ENCODE results near the gene GRIK2.

The GRIK2 gene

GRCh38 chr6:101650402-101651100 is 257.0 kb downstream of the GRIK2 start:
- no peak for DNase-seq

GRCh38 chr6:101652079-101652478 is 258.6 kb downstream of the GRIK2 start:
- DNase-seq = no peak

DNA sequence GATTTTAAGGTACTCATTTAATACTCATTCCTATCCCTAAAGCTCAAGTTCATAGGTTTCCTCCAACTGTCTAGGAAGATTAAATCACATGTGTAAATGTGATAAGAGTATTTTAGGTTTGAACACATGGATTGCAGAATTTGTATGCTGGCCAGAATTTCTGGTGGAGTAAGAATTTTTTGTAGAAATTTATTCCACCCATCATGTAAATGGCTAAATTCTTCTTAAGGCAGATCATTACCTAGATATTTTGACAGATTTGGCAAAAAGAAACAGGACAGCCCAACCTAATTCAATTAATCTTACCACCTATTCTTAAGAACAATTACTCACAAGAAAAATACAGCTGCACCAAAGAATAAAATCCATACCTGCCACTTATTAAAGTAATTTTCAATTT is 261.6 kb downstream of the GRIK2 start:
- DNase-seq = no peak

- no peak for DNase-seq
Observed at GRCh38 chr6:101662111-101662897, 268.8 kb downstream of the GRIK2 start.

DNA sequence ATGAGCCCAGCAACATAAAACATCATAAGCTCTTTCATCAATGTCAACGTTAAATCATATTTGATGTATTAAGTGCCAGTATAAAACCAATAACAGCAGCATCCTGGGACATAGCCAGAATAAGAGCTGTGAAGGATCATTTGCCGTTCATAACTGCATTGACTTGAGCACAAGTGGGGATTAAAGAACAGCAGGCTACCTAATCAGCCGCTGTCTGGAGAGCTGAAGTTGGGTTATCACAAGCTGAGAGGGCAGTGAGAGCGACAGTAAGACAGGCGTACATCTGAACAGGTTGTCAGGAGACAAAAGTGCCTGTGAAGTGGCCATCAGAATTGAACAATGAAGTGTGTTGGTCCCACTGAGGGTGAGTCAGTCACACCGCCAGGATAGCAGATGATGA is 269.6 kb downstream of the GRIK2 start:
- no peak for DNase-seq

DNA sequence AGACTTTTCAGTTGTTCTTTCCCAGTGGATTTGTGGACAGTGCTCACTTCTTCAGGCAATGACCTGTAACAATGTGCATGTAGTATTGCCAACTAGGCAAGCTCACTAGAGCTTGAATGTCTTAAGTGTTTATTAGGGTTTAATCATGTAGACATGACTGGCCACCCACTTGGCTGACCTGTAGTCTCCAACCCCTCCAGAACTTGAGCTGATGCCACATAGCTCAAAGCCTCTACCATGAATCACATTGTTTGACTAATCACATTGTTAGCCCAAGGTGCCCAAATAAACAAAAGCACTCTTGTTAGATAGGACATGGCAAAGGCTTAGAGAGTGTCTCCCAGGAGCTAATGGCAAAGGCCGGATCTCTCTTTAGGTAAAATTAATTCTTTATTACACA is 272.7 kb downstream of the GRIK2 start:
- no peak for DNase-seq

DNA sequence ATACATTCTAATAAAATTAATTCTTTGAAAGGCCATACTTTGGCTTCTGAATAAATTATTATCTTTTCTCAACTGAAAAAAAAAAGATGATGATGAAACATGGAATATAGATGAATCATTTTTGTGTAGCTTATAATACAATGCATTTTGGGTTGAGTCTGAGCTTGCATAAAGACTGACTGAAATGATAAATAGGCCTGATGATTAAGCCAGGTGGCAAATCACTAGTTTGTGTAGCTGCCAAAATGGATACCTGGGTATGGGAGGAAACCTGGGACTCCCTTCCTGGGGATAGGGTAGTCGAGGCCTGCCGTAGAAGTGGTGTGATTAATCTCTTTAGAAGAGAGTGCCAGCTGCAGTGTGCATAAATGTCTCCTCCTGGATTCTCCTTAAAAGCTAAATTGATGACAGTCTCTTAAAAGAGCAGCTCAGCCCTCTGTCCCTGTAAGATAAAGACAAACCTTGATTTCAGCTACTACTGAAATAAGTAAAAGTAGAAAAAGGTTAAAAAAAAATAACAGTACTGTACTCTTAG is 275.1 kb downstream of the GRIK2 start:
- no peak for DNase-seq

- DNase-seq = no peak
Observed at GRCh38 chr6:101676187-101676586, 282.7 kb downstream of the GRIK2 start.

DNA sequence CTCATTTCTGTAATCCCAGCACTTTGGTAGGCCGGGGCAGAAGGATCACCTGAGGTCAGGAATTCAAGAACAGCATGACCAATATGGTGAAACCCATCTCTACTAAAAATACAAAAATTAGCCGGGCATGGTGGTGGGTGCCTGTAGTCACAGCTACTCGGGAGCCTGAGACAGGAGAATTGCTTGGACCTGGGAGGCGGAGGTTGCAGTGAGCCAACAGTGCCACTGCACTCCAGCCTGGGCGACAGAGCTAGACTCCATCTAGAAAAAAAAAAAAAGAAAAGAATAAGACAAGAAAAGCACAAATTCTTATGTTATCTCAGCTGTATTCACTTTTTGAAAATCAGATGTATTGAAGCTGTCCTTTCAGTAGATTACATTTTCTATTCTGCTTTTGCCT is 289.4 kb downstream of the GRIK2 start:
- DNase-seq = no peak

GRCh38 chr6:101683884-101684283 is 290.4 kb downstream of the GRIK2 start:
- DNase-seq = no peak

DNA sequence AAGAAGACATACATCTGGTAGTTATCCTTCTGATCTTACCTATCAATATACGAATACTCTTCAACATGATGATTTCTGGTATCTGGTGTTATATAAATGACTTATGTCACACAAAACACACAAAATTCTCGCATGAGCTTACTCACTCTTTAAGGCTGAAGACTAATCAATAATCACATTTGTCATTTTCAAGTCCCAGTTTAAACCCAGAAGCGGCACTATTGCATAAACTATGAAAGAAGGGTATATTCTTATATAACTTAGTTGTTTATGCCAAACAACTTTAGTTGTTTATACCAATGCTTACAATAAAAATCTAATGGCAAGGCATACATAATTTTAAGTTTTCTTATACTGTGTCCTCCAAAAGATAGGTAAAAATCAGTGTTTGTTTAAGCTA is 293.1 kb downstream of the GRIK2 start:
- no peak for DNase-seq

DNA sequence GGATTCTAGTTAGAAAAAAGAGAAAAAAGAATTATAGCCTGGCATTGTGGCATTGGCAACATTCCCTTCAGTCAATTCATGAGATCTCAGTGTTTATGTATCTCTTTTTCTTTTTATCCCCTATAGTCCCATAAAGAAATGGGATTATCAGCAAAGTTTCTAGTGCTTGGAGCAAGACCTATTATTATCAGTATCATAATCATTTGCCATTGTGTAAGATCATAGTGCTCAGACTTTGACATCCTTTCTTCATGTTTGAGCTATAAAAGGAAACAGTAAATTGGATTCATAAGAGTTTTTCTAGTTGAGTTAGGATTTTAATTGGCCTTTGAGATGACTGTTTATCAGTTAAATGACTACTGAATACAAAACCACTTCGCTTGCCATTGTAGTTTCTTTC is 295.6 kb downstream of the GRIK2 start:
- DNase-seq = no peak

DNA sequence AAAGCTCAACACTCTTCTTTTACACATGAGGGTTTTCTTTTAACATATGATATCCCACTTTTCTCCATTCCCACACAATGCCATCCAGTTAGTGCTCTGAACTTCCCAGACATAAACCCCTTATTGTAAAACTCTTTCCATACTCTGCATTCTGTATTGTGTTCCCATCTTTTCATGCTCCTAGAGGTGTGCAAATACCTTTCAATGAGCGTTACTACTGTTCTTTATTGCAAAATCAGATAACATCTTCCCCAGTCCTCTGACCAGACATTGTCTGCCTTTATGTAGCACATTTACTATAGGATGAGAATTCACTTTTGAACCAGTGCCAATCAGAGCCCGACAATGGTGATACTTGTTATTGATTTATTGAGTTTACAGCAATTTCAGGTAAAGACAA is 296.2 kb downstream of the GRIK2 start:
- no peak for DNase-seq

DNA sequence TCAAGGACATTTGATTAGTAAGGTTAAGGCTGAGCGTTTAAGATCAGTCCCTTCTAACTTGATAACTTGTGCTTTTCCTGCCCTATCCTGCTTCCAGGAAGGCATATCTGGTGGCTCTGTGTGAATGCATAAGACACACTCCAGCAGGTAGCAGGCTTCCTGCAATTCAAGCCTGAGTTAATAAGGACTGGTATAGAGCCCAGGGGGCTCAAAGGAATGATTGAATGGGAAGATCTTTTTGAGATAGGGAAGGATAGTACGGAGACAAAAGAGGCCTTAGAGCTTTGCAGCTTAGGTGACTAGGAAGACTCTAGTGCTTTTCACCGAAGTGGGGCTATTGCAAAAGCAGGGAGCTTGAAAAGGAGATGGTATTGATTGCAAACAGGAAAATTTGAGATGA is 307.1 kb downstream of the GRIK2 start:
- DNase-seq = no peak

GRCh38 chr6:101703311-101703710 is 309.8 kb downstream of the GRIK2 start:
- no peak for DNase-seq

DNA sequence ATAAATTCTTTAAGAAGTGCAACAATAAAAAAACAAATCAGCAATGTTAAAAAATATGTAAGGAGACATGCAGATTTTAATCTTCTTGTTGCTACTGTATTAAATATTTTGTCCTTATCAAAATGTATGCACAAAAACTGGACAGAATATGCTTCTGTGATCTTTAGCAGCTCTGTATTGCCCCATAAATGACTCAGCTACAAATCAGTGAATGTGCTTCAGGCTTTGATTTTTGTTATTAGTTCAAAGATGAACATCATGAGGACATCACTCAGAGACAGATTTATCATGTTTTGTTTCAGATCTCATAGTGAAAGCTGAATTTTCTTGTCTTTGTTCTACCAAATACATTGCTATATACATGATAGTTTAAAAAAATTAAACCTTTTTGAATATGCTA is 312.4 kb downstream of the GRIK2 start:
- DNase-seq = no peak

- no peak for DNase-seq
Observed at GRCh38 chr6:101706576-101706975, 313.1 kb downstream of the GRIK2 start.

- DNase-seq = no peak
Observed at GRCh38 chr6:101711518-101711917, 318.0 kb downstream of the GRIK2 start.

DNA sequence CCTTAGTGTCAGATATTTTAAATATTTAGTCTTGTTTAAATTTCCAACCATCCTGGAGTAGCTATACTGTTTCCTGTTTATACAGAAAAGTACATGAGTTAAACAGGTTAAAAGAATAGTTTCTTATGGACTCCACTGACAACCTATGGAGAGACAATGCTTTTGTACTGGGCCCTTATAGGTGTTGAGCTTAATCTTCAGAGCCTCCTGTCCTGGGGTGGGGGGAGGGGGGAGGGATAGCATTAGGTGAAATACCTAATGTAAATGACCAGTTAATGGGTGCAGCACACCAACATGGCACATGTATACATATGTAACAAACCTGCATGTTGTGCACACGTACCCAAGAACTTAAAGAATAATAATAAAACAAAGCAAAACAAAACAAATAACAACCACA is 322.9 kb downstream of the GRIK2 start:
- no peak for DNase-seq

DNA sequence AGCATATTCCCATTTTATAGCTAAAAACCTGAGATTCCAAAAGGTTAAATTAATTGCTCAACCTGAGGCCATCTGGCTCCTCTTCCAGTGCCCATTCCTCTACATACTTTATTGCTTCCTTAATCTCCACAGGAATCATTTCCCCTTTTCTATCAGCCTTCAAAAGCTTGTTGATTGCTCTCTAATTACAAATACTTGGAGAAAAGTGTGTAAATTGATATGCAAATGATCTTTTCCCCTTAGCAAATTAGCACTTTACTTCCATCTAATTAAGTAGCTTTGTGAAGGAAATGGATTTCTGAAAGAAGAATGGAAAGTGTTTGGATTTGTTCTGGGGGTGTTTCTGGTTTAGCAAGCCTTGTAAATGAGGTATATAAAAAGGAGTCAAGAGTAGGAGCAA is 323.3 kb downstream of the GRIK2 start:
- no peak for DNase-seq

DNA sequence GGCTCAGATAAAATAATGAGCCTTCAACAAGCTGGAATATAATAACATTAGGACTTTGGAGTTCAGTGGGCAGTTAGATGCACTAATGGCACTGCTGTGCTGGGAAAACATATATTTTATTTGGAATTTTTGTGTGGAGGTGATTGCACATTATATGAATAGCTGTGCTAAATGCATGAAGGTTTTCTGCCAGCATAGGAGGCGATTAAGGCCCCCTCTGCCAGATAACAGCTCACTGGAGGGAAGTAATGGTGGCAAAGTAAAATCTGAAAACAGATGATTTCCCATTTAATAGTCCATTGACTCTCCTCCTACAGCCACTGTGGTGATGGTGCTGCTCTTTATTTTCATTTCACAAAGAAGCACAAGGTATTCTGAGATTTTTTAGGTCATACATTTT is 326.0 kb downstream of the GRIK2 start:
- DNase-seq = no peak

- DNase-seq = no peak
Observed at GRCh38 chr6:101722471-101722870, 329.0 kb downstream of the GRIK2 start.

- DNase-seq = no peak
Observed at GRCh38 chr6:101722991-101723579, 329.6 kb downstream of the GRIK2 start.

DNA sequence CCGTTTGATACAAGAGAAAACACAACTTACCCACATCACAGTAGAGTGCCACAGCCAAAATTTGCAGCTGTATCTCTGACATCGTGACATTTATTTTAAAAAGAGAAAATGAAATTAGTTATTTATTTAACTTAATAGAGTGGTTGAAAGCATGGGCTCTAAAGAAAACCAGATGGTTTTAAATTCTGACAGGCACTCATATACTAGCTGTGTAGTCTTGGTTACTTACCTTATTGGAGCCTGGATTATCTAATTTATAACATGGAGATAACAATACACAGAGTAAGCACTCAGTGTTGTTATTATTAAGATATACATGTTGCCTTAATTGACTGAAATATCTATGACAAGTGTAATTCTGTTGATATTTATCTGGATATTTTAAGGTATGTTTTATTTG is 334.9 kb downstream of the GRIK2 start:
- no peak for DNase-seq
